HEK293 (cell line): Measurements from ENCODE around the gene PARS2.
A peak's percentile ranks its signal among the peaks of the same experiment; 100 is the strongest.

Experiments
- FEZF1 ChIP-seq: fragments of 450-650 bp; formaldehyde crosslinking; IDR thresholded peaks from 2 replicates; pipeline ENCODE4 v1.5.1; 2016; ENCODE audit warnings: missing biosample characterization, missing genetic modification characterization
- HOXA7 ChIP-seq: sonication (generic); formaldehyde crosslinking; IDR thresholded peaks from 2 replicates; pipeline ENCODE4 v1.8.1; 2022; ENCODE audit warnings: missing genetic modification reagents, borderline replicate concordance
- HOXD13 ChIP-seq: sonication (generic); formaldehyde crosslinking; IDR thresholded peaks from 2 replicates; pipeline ENCODE4 v1.8.0; 2022; ENCODE audit warnings: missing genetic modification reagents, borderline replicate concordance
- PRDM4 ChIP-seq: fragments of 450-650 bp; formaldehyde crosslinking; IDR thresholded peaks from 2 replicates; pipeline ENCODE4 v1.5.1; 2017; ENCODE audit warnings: missing biosample characterization, missing genetic modification characterization
- SCRT1 ChIP-seq: fragments of 450-650 bp; formaldehyde crosslinking; IDR thresholded peaks from 2 replicates; pipeline ENCODE4 v1.5.1; 2016; ENCODE audit warnings: missing biosample characterization, missing genetic modification characterization, borderline replicate concordance
- ZBTB21 ChIP-seq: fragments of 450-650 bp; formaldehyde crosslinking; IDR thresholded peaks from 2 replicates; pipeline ENCODE4 v1.5.1; 2017; ENCODE audit warnings: missing biosample characterization, missing genetic modification characterization
- ZBTB44 ChIP-seq: fragments of 450-650 bp; IDR thresholded peaks from 2 replicates; pipeline ENCODE4 v1.5.1; 2018; ENCODE audit warnings: missing biosample characterization, mild to moderate bottlenecking, missing genetic modification characterization
- ZNF112 ChIP-seq: fragments of 450-650 bp; formaldehyde crosslinking; IDR thresholded peaks from 2 replicates; pipeline ENCODE4 v1.5.0; 2017; ENCODE audit warnings: missing biosample characterization, missing genetic modification characterization
- ZNF16 ChIP-seq: fragments of 450-650 bp; formaldehyde crosslinking; IDR thresholded peaks from 2 replicates; pipeline ENCODE4 v1.5.1; 2016; ENCODE audit warnings: low read depth, missing biosample characterization, missing genetic modification characterization
- ZNF26 ChIP-seq: fragments of 450-650 bp; formaldehyde crosslinking; IDR thresholded peaks from 2 replicates; pipeline ENCODE4 v1.5.1; 2016; ENCODE audit warnings: missing biosample characterization, missing genetic modification characterization
- ZNF280C ChIP-seq: fragments of 450-650 bp; formaldehyde crosslinking; IDR thresholded peaks from 2 replicates; pipeline ENCODE4 v1.5.1; 2016; ENCODE audit warnings: missing biosample characterization, missing genetic modification characterization
- ZNF416 ChIP-seq: fragments of 450-650 bp; formaldehyde crosslinking; IDR thresholded peaks from 2 replicates; pipeline ENCODE4 v1.5.1; 2016; ENCODE audit warnings: missing biosample characterization, missing genetic modification characterization
- ZNF544 ChIP-seq: fragments of 450-650 bp; formaldehyde crosslinking; IDR thresholded peaks from 2 replicates; pipeline ENCODE4 v1.5.0; 2017; ENCODE audit warnings: missing biosample characterization, missing genetic modification characterization
- ZNF558 ChIP-seq: fragments of 450-650 bp; formaldehyde crosslinking; IDR thresholded peaks from 2 replicates; pipeline ENCODE4 v1.5.1; 2016; ENCODE audit warnings: missing biosample characterization, missing genetic modification characterization
- ZNF610 ChIP-seq: fragments of 450-650 bp; formaldehyde crosslinking; IDR thresholded peaks from 2 replicates; pipeline ENCODE4 v1.5.1; 2016; ENCODE audit warnings: missing biosample characterization, missing genetic modification characterization, borderline replicate concordance
- ZNF664 ChIP-seq: fragments of 450-650 bp; formaldehyde crosslinking; IDR thresholded peaks from 2 replicates; pipeline ENCODE4 v1.5.1; 2016; ENCODE audit warnings: missing biosample characterization, missing genetic modification characterization
- ZNF677 ChIP-seq: fragments of 450-650 bp; IDR thresholded peaks from 2 replicates; pipeline ENCODE4 v1.5.0; 2018; ENCODE audit warnings: missing biosample characterization, mild to moderate bottlenecking, missing genetic modification characterization, moderate library complexity
- ZNF76 ChIP-seq: fragments of 450-650 bp; formaldehyde crosslinking; IDR thresholded peaks from 2 replicates; pipeline ENCODE4; 2016; ENCODE audit warnings: low read depth, missing biosample characterization, missing genetic modification characterization, borderline replicate concordance
- ZNF776 ChIP-seq: fragments of 450-650 bp; formaldehyde crosslinking; IDR thresholded peaks from 2 replicates; pipeline ENCODE4 v1.5.0; 2017; ENCODE audit warnings: missing biosample characterization, missing genetic modification characterization, borderline replicate concordance
- ZNF777 ChIP-seq: fragments of 450-650 bp; formaldehyde crosslinking; IDR thresholded peaks from 2 replicates; pipeline ENCODE4 v1.5.1; 2017; ENCODE audit warnings: missing biosample characterization, missing genetic modification characterization, borderline replicate concordance
- ZSCAN30 ChIP-seq: fragments of 450-650 bp; IDR thresholded peaks from 2 replicates; pipeline ENCODE4 v1.5.1; 2018; ENCODE audit warnings: missing biosample characterization, mild to moderate bottlenecking, missing genetic modification characterization, moderate library complexity
- TF ChIP-seq, protein P1 (sequence below): fragments of 450-650 bp; formaldehyde crosslinking; IDR thresholded peaks from 2 replicates; pipeline ENCODE4 v1.5.1; 2016; ENCODE audit warnings: missing biosample characterization, missing genetic modification characterization, borderline replicate concordance
- TF ChIP-seq, protein P2 (sequence below): sonication (generic); formaldehyde crosslinking; IDR thresholded peaks from 2 replicates; pipeline ENCODE4 v1.8.1; 2022; ENCODE audit warnings: mild to moderate bottlenecking, moderate library complexity, missing genetic modification reagents
- TF ChIP-seq, protein P3 (sequence below): fragments of 450-650 bp; formaldehyde crosslinking; IDR thresholded peaks from 2 replicates; pipeline ENCODE4 v1.5.1; 2016; ENCODE audit warnings: missing biosample characterization, missing genetic modification characterization

PARS2 gene

GRCh38 chr1:54764133-54764921 lies at the start of gene PARS2 (continued):
- TF ChIP-seq, protein P1, sequence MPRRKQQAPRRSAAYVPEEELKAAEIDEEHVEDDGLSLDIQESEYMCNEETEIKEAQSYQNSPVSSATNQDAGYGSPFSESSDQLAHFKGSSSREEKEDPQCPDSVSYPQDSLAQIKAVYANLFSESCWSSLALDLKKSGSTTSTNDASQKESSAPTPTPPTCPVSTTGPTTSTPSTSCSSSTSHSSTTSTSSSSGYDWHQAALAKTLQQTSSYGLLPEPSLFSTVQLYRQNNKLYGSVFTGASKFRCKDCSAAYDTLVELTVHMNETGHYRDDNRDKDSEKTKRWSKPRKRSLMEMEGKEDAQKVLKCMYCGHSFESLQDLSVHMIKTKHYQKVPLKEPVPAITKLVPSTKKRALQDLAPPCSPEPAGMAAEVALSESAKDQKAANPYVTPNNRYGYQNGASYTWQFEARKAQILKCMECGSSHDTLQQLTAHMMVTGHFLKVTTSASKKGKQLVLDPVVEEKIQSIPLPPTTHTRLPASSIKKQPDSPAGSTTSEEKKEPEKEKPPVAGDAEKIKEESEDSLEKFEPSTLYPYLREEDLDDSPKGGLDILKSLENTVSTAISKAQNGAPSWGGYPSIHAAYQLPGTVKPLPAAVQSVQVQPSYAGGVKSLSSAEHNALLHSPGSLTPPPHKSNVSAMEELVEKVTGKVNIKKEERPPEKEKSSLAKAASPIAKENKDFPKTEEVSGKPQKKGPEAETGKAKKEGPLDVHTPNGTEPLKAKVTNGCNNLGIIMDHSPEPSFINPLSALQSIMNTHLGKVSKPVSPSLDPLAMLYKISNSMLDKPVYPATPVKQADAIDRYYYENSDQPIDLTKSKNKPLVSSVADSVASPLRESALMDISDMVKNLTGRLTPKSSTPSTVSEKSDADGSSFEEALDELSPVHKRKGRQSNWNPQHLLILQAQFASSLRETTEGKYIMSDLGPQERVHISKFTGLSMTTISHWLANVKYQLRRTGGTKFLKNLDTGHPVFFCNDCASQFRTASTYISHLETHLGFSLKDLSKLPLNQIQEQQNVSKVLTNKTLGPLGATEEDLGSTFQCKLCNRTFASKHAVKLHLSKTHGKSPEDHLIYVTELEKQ (tag by site-specific recombination), result no peak
- TF ChIP-seq FEZF1 (tag by site-specific recombination) (no peak), SCRT1 (tag by site-specific recombination) (no peak), HOXD13 (CRISPR knock-in tag) (0 out of 2 replicates have a peak, but pooled peaks have one; percentile 48), HOXA7 (CRISPR knock-in tag) (no peak), ZNF610 (tag by site-specific recombination) (no peak), ZNF664 (tag by site-specific recombination) (no peak), ZNF544 (tag by site-specific recombination) (no peak), ZNF280C (tag by site-specific recombination) (no peak), ZNF26 (tag by site-specific recombination) (no peak), ZNF112 (tag by site-specific recombination) (no peak), ZBTB21 (tag by site-specific recombination) (0 out of 2 replicates have a peak, but pooled peaks have one; percentile 26), ZNF558 (tag by site-specific recombination) (no peak), ZNF776 (tag by site-specific recombination) (no peak), ZNF677 (tag by site-specific recombination) (no peak), ZBTB44 (tag by site-specific recombination) (no peak), ZNF16 (tag by site-specific recombination) (no peak), ZNF416 (tag by site-specific recombination) (no peak), PRDM4 (tag by site-specific recombination) (no peak), ZSCAN30 (tag by site-specific recombination) (no peak), ZNF76 (tag by site-specific recombination) (peak; percentile 37; the same call in 1 of the 2 replicates), ZNF777 (tag by site-specific recombination) (no peak)
- TF ChIP-seq, protein P2, sequence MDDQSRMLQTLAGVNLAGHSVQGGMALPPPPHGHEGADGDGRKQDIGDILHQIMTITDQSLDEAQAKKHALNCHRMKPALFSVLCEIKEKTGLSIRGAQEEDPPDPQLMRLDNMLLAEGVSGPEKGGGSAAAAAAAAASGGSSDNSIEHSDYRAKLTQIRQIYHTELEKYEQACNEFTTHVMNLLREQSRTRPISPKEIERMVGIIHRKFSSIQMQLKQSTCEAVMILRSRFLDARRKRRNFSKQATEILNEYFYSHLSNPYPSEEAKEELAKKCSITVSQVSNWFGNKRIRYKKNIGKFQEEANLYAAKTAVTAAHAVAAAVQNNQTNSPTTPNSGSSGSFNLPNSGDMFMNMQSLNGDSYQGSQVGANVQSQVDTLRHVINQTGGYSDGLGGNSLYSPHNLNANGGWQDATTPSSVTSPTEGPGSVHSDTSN (CRISPR knock-in tag), result no peak
- TF ChIP-seq, protein P3, sequence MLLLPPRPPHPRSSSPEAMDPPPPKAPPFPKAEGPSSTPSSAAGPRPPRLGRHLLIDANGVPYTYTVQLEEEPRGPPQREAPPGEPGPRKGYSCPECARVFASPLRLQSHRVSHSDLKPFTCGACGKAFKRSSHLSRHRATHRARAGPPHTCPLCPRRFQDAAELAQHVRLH, result no peak
